ENCODE measurements around the gene TMEM178A. TPM values are rescaled to one million over a fixed set of nuclear protein-coding genes. Genes with fewer than 3 reads are reported as not detected.

TMEM178A gene
- total RNA-seq, 2 experiments from 2014 or later: 0.25 to 0.38 TPM

DNA sequence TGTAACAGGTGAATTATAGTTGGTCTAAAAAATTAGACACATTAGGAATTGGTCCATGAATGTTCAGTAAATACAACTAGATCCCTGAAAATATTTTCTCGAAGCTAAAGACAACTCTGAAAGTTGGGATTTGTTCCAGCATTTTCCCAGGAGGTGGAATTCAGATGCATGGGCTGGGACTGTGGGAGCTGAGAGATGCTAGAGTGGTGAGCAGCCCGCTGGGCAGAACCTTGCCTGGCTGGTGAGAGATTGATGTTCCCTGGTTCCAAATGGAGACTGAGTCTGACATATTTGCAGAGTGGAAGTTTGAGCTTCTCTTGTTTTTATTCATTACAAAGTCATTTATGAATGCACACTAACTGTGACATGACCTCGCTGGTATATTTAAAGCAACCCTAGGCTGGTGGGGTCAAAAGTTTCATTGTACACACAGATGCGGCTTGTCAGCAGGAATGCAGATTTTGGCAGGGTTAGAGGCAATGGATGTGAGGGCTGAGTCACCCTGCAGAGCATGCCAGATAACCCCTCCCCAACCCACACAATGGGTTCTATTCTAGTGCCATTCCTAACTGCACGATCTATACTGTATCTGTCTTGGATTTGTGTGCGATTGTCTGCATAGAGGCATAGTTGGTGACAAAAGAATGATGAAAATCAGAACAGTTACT, 23.5 kb upstream of the TMEM178A start:
- TF ChIP-seq, protein P1, sequence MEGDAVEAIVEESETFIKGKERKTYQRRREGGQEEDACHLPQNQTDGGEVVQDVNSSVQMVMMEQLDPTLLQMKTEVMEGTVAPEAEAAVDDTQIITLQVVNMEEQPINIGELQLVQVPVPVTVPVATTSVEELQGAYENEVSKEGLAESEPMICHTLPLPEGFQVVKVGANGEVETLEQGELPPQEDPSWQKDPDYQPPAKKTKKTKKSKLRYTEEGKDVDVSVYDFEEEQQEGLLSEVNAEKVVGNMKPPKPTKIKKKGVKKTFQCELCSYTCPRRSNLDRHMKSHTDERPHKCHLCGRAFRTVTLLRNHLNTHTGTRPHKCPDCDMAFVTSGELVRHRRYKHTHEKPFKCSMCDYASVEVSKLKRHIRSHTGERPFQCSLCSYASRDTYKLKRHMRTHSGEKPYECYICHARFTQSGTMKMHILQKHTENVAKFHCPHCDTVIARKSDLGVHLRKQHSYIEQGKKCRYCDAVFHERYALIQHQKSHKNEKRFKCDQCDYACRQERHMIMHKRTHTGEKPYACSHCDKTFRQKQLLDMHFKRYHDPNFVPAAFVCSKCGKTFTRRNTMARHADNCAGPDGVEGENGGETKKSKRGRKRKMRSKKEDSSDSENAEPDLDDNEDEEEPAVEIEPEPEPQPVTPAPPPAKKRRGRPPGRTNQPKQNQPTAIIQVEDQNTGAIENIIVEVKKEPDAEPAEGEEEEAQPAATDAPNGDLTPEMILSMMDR (conservative IDR thresholded peaks at IDR 0.05; ENCODE audit: low read length): no peak
- no peak for TF ChIP-seq EZH2phosphoT487 (IDR thresholded peaks at IDR 0.05; ENCODE audit: borderline replicate concordance, low read depth, low read length)
- H3K27ac ChIP-seq (ENCODE audit: low read depth, low read length, poor library complexity, severe bottlenecking): no peak overlapping the region
- BruUV-seq (replicated peaks): no TSS peak
- H4K20me1 ChIP-seq (ENCODE audit: insufficient read depth, low read length): no peaks in the 10 kb centered on the region
- intact Hi-C loops (cut with micrococcal nuclease; ENCODE audit: unreplicated experiment): no loop called here
- DNase-seq (ENCODE audit: low spot score): no peak
- H3K9me3 ChIP-seq (ENCODE audit: low read length): no peaks in the 10 kb centered on the region
- ChIA-PET POLR2A (no interaction called here), CTCF (ENCODE audit: unreplicated experiment) (interaction anchor here (0.6 kb wide), 1 partner anchor 116 kb away, joined by 3 read pairs; no protein-coding TSS in a partner anchor)
- no peaks in the 10 kb centered on the region for H3K36me3 ChIP-seq (ENCODE audit: insufficient read depth, low read length)
- H3K4me3 ChIP-seq (ENCODE audit: low read depth, low read length, poor library complexity, severe bottlenecking): no peak overlapping the region
- no peak overlapping the region for H2AFZ ChIP-seq (ENCODE audit: low read length)
- H3K4me1 ChIP-seq (ENCODE audit: insufficient read depth, low read length, poor library complexity, severe bottlenecking): no peaks in the 10 kb centered on the region
- H3K9me2 ChIP-seq (ENCODE audit: insufficient read depth, low read length): no peaks in the 10 kb centered on the region
- H3K4me2 ChIP-seq (ENCODE audit: low read length): no peak overlapping the region
- no peaks in the 10 kb centered on the region for H3K79me2 ChIP-seq (ENCODE audit: insufficient read depth, low read depth, low read length)

DNA sequence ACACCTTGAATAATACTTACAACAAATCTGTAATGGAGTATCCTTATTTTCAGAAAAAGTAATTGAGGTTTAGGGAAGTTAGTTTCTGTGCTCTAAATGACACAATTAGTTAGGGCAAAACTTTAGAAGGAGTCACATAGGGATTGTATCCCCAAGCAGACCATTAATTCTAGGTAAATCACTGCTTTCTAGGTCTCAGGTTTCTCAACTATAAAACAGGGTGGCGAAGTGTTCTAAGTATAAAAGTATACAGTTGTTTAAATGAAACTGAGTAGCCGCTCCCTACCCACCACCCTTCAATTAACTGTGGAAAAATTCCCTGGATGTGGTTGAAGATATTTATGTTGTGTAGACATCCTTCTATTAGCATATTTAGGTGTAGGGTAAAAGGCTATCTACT, 19.9 kb upstream of the TMEM178A start:
- Histone ChIP-seq H3K4me3 (ENCODE audit: low read depth, low read length, poor library complexity, severe bottlenecking) (no peak overlapping the region), H3K4me2 (ENCODE audit: low read length) (no peak overlapping the region), H2AFZ (ENCODE audit: low read length) (no peak overlapping the region), H3K27ac (ENCODE audit: low read depth, low read length, poor library complexity, severe bottlenecking) (no peak overlapping the region), H4K20me1 (ENCODE audit: insufficient read depth, low read length) (no peaks in the 10 kb centered on the region), H3K79me2 (ENCODE audit: insufficient read depth, low read depth, low read length) (no peaks in the 10 kb centered on the region), H3K36me3 (ENCODE audit: insufficient read depth, low read length) (no peaks in the 10 kb centered on the region), H3K9me2 (ENCODE audit: insufficient read depth, low read length) (no peaks in the 10 kb centered on the region), H3K9me3 (ENCODE audit: low read length) (no peaks in the 10 kb centered on the region), H3K4me1 (ENCODE audit: insufficient read depth, low read length, poor library complexity, severe bottlenecking) (no peaks in the 10 kb centered on the region)
- ChIA-PET CTCF (ENCODE audit: unreplicated experiment) (no interaction called here), POLR2A (interaction anchor here (1.5 kb wide), 1 partner anchor 9 kb away, joined by 4 read pairs; no protein-coding TSS in a partner anchor)
- DNase-seq (ENCODE audit: low spot score): no peak
- BruUV-seq (replicated peaks): no TSS peak
- TF ChIP-seq, protein P1 (conservative IDR thresholded peaks at IDR 0.05; ENCODE audit: low read length): no peak
- no peak for TF ChIP-seq EZH2phosphoT487 (IDR thresholded peaks at IDR 0.05; ENCODE audit: borderline replicate concordance, low read depth, low read length)
- intact Hi-C loops (cut with micrococcal nuclease; ENCODE audit: unreplicated experiment): no loop called here

DNA sequence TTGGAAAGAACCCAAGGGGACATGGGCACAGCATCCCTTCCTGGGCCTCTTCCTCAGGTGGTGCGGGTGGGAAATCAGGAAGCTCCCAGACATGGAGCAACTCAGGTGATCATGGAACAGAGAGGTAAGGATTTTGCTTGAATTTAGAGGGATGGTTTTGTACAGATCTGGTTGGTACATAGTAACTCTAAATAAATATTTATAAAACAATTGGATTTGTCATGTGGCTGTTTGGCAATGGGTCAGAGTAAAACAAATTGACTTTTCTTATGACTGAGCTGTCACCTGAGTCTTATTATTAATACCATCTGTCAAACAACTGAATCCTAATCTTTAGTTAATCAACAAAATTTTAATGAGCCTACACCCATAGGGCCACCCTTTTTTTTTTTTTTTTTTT, 19.4 kb upstream of the TMEM178A start:
- H4K20me1 ChIP-seq (ENCODE audit: insufficient read depth, low read length): no peaks in the 10 kb centered on the region
- no TSS peak for BruUV-seq (replicated peaks)
- H3K4me3 ChIP-seq (ENCODE audit: low read depth, low read length, poor library complexity, severe bottlenecking): no peak overlapping the region
- H3K27ac ChIP-seq (ENCODE audit: low read depth, low read length, poor library complexity, severe bottlenecking): no peak overlapping the region
- TF ChIP-seq, protein P1 (conservative IDR thresholded peaks at IDR 0.05; ENCODE audit: low read length): no peak
- no peak for TF ChIP-seq EZH2phosphoT487 (IDR thresholded peaks at IDR 0.05; ENCODE audit: borderline replicate concordance, low read depth, low read length)
- H3K36me3 ChIP-seq (ENCODE audit: insufficient read depth, low read length): no peaks in the 10 kb centered on the region
- ChIA-PET CTCF (ENCODE audit: unreplicated experiment) (no interaction called here), POLR2A (no interaction called here)
- intact Hi-C loops (cut with micrococcal nuclease; ENCODE audit: unreplicated experiment): no loop called here
- no peak overlapping the region for H3K4me2 ChIP-seq (ENCODE audit: low read length)
- no peaks in the 10 kb centered on the region for H3K4me1 ChIP-seq (ENCODE audit: insufficient read depth, low read length, poor library complexity, severe bottlenecking)
- no peak for DNase-seq (ENCODE audit: low spot score)
- H3K9me2 ChIP-seq (ENCODE audit: insufficient read depth, low read length): no peaks in the 10 kb centered on the region
- no peaks in the 10 kb centered on the region for H3K79me2 ChIP-seq (ENCODE audit: insufficient read depth, low read depth, low read length)
- no peaks in the 10 kb centered on the region for H3K9me3 ChIP-seq (ENCODE audit: low read length)
- H2AFZ ChIP-seq (ENCODE audit: low read length): no peak overlapping the region
